ENCODE data around the gene TDRD7. TPM values are rescaled to one million over a fixed set of nuclear protein-coding genes. Genes with fewer than 3 reads are reported as not detected.

TDRD7 gene
- total and polyA plus RNA-seq, 2 of the 13 experiments (the other 11 are each of a cell fraction or from before 2014, with no cell fraction given) = 9.8 to 15.5 TPM

DNA sequence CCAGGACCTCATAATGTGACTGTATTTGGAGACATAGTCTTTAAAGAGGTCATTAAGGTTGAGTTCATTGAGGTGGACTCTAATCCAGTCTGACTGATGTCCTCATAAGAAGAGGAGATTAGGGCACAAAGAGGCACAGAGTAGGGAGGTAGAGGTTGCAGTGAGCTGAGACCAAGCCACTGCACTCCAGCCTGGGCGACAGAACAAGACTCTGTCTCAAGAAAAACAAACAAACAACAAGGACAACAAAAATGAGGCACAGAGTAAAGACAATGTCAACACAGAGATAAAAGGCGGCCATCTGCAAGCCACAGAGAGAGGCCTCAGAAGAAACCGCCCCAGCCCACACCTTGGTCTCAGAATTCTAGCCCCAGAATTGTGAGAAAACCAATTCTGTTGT lies 17.0 kb upstream of the TDRD7 start (continued):
- TF ChIP-seq, protein P1, sequence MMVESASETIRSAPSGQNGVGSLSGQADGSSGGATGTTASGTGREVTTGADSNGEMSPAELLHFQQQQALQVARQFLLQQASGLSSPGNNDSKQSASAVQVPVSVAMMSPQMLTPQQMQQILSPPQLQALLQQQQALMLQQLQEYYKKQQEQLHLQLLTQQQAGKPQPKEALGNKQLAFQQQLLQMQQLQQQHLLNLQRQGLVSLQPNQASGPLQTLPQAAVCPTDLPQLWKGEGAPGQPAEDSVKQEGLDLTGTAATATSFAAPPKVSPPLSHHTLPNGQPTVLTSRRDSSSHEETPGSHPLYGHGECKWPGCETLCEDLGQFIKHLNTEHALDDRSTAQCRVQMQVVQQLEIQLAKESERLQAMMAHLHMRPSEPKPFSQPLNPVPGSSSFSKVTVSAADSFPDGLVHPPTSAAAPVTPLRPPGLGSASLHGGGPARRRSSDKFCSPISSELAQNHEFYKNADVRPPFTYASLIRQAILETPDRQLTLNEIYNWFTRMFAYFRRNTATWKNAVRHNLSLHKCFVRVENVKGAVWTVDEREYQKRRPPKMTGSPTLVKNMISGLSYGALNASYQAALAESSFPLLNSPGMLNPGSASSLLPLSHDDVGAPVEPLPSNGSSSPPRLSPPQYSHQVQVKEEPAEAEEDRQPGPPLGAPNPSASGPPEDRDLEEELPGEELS (CRISPR knock-in tag; IDR thresholded peaks at IDR 0.05) = peak; percentile 97
- TF ChIP-seq ZNF468 (CRISPR knock-in tag; IDR thresholded peaks at IDR 0.05) (no peak), GTF2F1 (IDR thresholded peaks at IDR 0.05; ENCODE audit: low read length) (no peak), PAF1 (CRISPR knock-in tag; IDR thresholded peaks at IDR 0.05) (no peak), CBX2 (IDR thresholded peaks at IDR 0.05; ENCODE audit: low read depth, low read length) (no peak), CBX2 (CRISPR knock-in tag; IDR thresholded peaks at IDR 0.05; ENCODE audit: low read depth) (no peak), SOX13 (IDR thresholded peaks at IDR 0.05) (peak; percentile 68), SOX13 (CRISPR knock-in tag; conservative IDR thresholded peaks at IDR 0.05 in 1 of 2, IDR thresholded peaks at IDR 0.05 in 1 of 2) (peak in 1 of 2 experiments; percentile 94; a peak in 2 of 4 replicates), ZBTB38 (CRISPR knock-in tag; IDR thresholded peaks at IDR 0.05) (no peak), ZNF83 (CRISPR knock-in tag; IDR thresholded peaks at IDR 0.05; ENCODE audit: borderline replicate concordance) (no peak), SIN3B (IDR thresholded peaks at IDR 0.05; ENCODE audit: low read length) (no peak), SATB2 (CRISPR knock-in tag; IDR thresholded peaks at IDR 0.05) (no peak), CCAR2 (optimal IDR thresholded peaks at IDR 0.05; ENCODE audit: low read depth, low read length) (no peak), FIP1L1 (IDR thresholded peaks at IDR 0.05; ENCODE audit: borderline replicate concordance, insufficient read depth, low read depth, low read length) (no peak), MIXL1 (CRISPR knock-in tag; IDR thresholded peaks at IDR 0.05) (peak; percentile 17; the same call in 1 of the 2 replicates), KMT2B (CRISPR knock-in tag; IDR thresholded peaks at IDR 0.05) (no peak)
- TF ChIP-seq, protein P2, sequence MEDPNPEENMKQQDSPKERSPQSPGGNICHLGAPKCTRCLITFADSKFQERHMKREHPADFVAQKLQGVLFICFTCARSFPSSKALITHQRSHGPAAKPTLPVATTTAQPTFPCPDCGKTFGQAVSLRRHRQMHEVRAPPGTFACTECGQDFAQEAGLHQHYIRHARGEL (CRISPR knock-in tag; IDR thresholded peaks at IDR 0.05) = no peak
- TF ChIP-seq, protein P3, sequence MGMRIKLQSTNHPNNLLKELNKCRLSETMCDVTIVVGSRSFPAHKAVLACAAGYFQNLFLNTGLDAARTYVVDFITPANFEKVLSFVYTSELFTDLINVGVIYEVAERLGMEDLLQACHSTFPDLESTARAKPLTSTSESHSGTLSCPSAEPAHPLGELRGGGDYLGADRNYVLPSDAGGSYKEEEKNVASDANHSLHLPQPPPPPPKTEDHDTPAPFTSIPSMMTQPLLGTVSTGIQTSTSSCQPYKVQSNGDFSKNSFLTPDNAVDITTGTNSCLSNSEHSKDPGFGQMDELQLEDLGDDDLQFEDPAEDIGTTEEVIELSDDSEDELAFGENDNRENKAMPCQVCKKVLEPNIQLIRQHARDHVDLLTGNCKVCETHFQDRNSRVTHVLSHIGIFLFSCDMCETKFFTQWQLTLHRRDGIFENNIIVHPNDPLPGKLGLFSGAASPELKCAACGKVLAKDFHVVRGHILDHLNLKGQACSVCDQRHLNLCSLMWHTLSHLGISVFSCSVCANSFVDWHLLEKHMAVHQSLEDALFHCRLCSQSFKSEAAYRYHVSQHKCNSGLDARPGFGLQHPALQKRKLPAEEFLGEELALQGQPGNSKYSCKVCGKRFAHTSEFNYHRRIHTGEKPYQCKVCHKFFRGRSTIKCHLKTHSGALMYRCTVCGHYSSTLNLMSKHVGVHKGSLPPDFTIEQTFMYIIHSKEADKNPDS (CRISPR knock-in tag; IDR thresholded peaks at IDR 0.05) = no peak
- TF ChIP-seq, protein P4, sequence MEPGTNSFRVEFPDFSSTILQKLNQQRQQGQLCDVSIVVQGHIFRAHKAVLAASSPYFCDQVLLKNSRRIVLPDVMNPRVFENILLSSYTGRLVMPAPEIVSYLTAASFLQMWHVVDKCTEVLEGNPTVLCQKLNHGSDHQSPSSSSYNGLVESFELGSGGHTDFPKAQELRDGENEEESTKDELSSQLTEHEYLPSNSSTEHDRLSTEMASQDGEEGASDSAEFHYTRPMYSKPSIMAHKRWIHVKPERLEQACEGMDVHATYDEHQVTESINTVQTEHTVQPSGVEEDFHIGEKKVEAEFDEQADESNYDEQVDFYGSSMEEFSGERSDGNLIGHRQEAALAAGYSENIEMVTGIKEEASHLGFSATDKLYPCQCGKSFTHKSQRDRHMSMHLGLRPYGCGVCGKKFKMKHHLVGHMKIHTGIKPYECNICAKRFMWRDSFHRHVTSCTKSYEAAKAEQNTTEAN (CRISPR knock-in tag; conservative IDR thresholded peaks at IDR 0.05) = no peak
- TF ChIP-seq, protein P5, sequence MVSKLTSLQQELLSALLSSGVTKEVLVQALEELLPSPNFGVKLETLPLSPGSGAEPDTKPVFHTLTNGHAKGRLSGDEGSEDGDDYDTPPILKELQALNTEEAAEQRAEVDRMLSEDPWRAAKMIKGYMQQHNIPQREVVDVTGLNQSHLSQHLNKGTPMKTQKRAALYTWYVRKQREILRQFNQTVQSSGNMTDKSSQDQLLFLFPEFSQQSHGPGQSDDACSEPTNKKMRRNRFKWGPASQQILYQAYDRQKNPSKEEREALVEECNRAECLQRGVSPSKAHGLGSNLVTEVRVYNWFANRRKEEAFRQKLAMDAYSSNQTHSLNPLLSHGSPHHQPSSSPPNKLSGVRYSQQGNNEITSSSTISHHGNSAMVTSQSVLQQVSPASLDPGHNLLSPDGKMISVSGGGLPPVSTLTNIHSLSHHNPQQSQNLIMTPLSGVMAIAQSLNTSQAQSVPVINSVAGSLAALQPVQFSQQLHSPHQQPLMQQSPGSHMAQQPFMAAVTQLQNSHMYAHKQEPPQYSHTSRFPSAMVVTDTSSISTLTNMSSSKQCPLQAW (CRISPR knock-in tag; IDR thresholded peaks at IDR 0.05) = no peak; the same call in 1 of the 2 replicates

Data from HepG2 (cell line).